Endodermal cell (in vitro differentiated cells): ENCODE measurements around the gene ZMAT1. TPM values are rescaled to one million over a fixed set of nuclear protein-coding genes. Genes with fewer than 3 reads are reported as not detected.

Experiments used
- DNase-seq: peaks from one replicate; pipeline ENCODE4 v3.0.0-alpha.2; 2017
- H3K27ac ChIP-seq: 2 replicates; pipeline ENCODE4 v1.5.1; 2013; ENCODE audit warnings: mild to moderate bottlenecking, low read depth, low read length, moderate library complexity
- H3K27me3 ChIP-seq: 2 replicates; pipeline ENCODE4 v1.6.1; 2013; ENCODE audit warnings: mild to moderate bottlenecking, low read length, moderate library complexity; ENCODE audit not compliant: insufficient read depth, control insufficient read depth, poor library complexity, severe bottlenecking
- H3K36me3 ChIP-seq: 2 replicates; pipeline ENCODE4 v1.7.0; 2013; ENCODE audit warnings: mild to moderate bottlenecking, low read length, moderate library complexity; ENCODE audit not compliant: control insufficient read depth, insufficient read depth
- H3K4me1 ChIP-seq: one replicate; pipeline ENCODE4 v1.7.0; 2013; ENCODE audit warnings: low read length; ENCODE audit not compliant: control insufficient read depth, insufficient read depth
- H3K4me3 ChIP-seq: 2 replicates; pipeline ENCODE4 v1.5.1; 2013; ENCODE audit warnings: mild to moderate bottlenecking, low read length, moderate library complexity
- H3K9ac ChIP-seq: 2 replicates; pipeline ENCODE4 v1.6.1; 2013; ENCODE audit warnings: mild to moderate bottlenecking, low read length, moderate library complexity; ENCODE audit not compliant: poor library complexity, severe bottlenecking; ENCODE audit errors: extremely low read depth
- H3K9me3 ChIP-seq: 2 replicates; pipeline ENCODE4 v1.6.1; 2013; ENCODE audit warnings: mild to moderate bottlenecking, low read length, moderate library complexity; ENCODE audit not compliant: control insufficient read depth
- H3K27ac Mint-ChIP-seq: 2 replicates; pipeline ENCODE4 v1.8.0; 2020; ENCODE audit warnings: mixed read lengths
- H3K27me3 Mint-ChIP-seq: 2 replicates; pipeline ENCODE4 v1.8.0; 2021; ENCODE audit warnings: mild to moderate bottlenecking, mixed read lengths; ENCODE audit not compliant: insufficient read depth
- H3K36me3 Mint-ChIP-seq: 2 replicates; pipeline ENCODE4 v1.8.0; 2020; ENCODE audit warnings: low read depth, mixed read lengths
- H3K4me1 Mint-ChIP-seq: 2 replicates; pipeline ENCODE4 v1.8.0; 2020; ENCODE audit warnings: mixed read lengths
- H3K4me3 Mint-ChIP-seq: 2 replicates; pipeline ENCODE4 v1.8.0; 2020; ENCODE audit warnings: mild to moderate bottlenecking, moderate library complexity, mixed read lengths
- H3K9me3 Mint-ChIP-seq: 2 replicates; pipeline ENCODE4 v1.8.0; 2020; ENCODE audit warnings: mild to moderate bottlenecking, mixed read lengths
- WGBS, 2 experiments: methylation state at CpG; one replicate each; pipeline versions ENCODE4 v1.1.5 to v1.1.7; 2013; ENCODE audit warnings: missing lambda C conversion rate in 2 of 2, mixed read lengths in 1 of 2; ENCODE audit not compliant: insufficient coverage in 1 of 2, insufficient read length in 1 of 2; 5-methylcytosine and 5-hydroxymethylcytosine counted together
- total RNA-seq, 2 donors: library from RNA; stranded (reverse); fragmentation: NEBNext Ultra II Directional in 1 of 2; extraction: Animal tissue kit (Norgen Biotek cat#: 25700) in 1 of 2; gene quantifications; 2 replicates in 1 of 2; 3 replicates in 1 of 2; pipeline ENCODE4 v1.2.1, GENCODE V29; 2021
- TF ChIP-seq, protein P1 (sequence below): fragments of 200-600 bp; sonication (generic); conservative IDR thresholded peaks from 2 replicates; pipeline ENCODE4 v1.5.0; 2021; ENCODE audit warnings: antibody characterized with exemption, mild to moderate bottlenecking

The ZMAT1 gene
- total RNA-seq, 2 donors from 2014 or later, result 6.6 to 9.0 TPM

DNA sequence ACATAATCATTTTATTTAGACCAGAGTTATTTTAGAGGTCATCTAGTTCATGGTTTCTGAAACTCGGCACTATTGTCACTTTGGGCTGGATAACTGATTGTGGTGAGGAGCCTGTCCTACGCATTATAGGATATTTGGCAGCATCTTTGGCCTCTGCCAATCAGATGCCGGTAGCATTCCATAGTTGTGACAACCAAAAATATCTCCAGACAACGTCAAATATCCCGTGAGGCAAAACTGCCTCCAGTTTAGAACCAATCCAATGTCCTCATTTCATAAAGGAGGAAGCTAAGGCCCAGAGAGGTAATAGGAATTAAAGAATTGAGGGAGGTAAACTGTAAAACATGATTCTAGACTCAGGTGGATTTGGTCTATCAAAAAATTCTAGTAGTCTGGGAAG lies 6.1 kb downstream of the ZMAT1 start:
- TF ChIP-seq, protein P1, sequence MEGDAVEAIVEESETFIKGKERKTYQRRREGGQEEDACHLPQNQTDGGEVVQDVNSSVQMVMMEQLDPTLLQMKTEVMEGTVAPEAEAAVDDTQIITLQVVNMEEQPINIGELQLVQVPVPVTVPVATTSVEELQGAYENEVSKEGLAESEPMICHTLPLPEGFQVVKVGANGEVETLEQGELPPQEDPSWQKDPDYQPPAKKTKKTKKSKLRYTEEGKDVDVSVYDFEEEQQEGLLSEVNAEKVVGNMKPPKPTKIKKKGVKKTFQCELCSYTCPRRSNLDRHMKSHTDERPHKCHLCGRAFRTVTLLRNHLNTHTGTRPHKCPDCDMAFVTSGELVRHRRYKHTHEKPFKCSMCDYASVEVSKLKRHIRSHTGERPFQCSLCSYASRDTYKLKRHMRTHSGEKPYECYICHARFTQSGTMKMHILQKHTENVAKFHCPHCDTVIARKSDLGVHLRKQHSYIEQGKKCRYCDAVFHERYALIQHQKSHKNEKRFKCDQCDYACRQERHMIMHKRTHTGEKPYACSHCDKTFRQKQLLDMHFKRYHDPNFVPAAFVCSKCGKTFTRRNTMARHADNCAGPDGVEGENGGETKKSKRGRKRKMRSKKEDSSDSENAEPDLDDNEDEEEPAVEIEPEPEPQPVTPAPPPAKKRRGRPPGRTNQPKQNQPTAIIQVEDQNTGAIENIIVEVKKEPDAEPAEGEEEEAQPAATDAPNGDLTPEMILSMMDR, result no peak
- no peak overlapping the region for H3K4me3 ChIP-seq
- no peaks in the 10 kb centered on the region for H3K36me3 ChIP-seq
- Mint-ChIP-seq H3K4me1 (no peaks in the 10 kb centered on the region), H3K4me3 (no peak overlapping the region), H3K36me3 (no peaks in the 10 kb centered on the region), H3K27me3 (no peaks in the 10 kb centered on the region), H3K27ac (no peak overlapping the region), H3K9me3 (peaks cover 15% of the 10 kb centered on the region)
- WGBS, 2 experiments, result 97% methylated on average over 3 of the region's 5 CpGs; no CpG with 5 or more reads in 1 of the 2 experiments
- no peak overlapping the region for H3K27ac ChIP-seq
- H3K27me3 ChIP-seq, result no peaks in the 10 kb centered on the region
- no peaks in the 10 kb centered on the region for H3K9me3 ChIP-seq
- no peak for DNase-seq
- no peaks in the 10 kb centered on the region for H3K4me1 ChIP-seq
- H3K9ac ChIP-seq, result no peak overlapping the region

DNA sequence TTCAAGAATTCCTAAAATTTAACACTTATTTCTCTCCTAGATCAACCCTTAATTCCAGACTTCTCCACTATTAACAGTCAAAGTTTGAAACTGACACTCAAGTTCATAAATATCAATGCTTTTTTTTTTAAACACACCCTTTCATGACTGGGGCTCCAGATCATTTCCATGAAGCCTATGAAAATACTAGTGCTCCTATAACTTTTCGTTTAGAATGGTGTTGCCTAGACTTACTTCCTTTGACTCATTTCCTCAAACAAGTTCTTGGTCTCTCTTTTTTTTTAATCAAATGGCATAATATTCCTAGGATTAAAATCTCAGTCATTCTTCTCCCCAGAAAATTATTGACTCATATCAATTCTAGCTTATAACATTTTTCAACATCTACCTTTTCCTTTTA lies 13.1 kb downstream of the ZMAT1 start:
- no peak for DNase-seq
- H3K4me1 Mint-ChIP-seq, result no peaks in the 10 kb centered on the region
- Histone ChIP-seq H3K4me3 (no peak overlapping the region), H3K27me3 (no peaks in the 10 kb centered on the region), H3K9ac (no peak overlapping the region), H3K4me1 (no peaks in the 10 kb centered on the region), H3K9me3 (no peaks in the 10 kb centered on the region), H3K36me3 (no peaks in the 10 kb centered on the region), H3K27ac (no peak overlapping the region)
- TF ChIP-seq, protein P1, result no peak
- 91 to 100% methylated on average over 1 of the region's 1 CpG for WGBS, 2 experiments
- no peak overlapping the region for H3K27ac Mint-ChIP-seq
- H3K27me3 Mint-ChIP-seq, result no peaks in the 10 kb centered on the region
- H3K36me3 Mint-ChIP-seq, result no peaks in the 10 kb centered on the region
- H3K4me3 Mint-ChIP-seq, result no peak overlapping the region
- H3K9me3 Mint-ChIP-seq, result peaks cover 54% of the 10 kb centered on the region

DNA sequence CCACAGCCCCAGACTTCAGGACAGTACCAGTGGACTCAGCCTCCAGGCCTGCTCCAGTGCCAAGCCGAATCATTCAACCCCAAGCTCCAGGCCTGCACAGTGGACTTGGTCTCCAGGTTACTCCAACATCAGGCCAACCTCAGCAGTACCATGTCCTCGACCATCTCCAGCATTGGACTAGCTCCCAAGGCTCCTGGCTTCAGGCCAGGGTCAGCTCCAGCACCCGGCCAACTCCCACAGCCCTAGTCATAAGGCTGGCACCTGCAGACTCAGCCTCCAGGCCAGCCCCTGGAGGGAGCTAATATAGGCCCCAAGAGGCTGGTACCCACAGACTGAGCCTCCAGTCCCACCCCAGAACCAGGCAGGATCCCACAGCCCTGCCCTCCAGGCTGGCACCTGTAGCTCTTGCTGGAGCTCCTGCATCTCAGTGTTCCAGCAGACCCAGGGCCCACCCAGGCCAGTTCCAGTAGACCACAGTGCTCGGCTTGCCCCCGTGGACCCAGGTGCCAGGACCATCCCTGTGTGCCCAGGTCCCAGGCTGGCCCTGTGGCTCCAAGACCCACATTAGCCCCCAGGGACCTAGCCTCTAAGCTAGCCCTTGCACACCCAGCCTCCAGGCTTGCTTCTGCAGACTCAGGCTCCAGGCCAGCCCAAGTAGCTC lies 25.6 kb downstream of the ZMAT1 start:
- WGBS, 2 experiments, result 75% methylated on average over 5 of the region's 5 CpGs; no CpG with 5 or more reads in 1 of the 2 experiments
- Mint-ChIP-seq H3K36me3 (no peaks in the 10 kb centered on the region), H3K27ac (no peak overlapping the region), H3K27me3 (no peaks in the 10 kb centered on the region), H3K4me1 (no peaks in the 10 kb centered on the region), H3K4me3 (no peak overlapping the region), H3K9me3 (peaks cover 42% of the 10 kb centered on the region)
- Histone ChIP-seq H3K27me3 (no peaks in the 10 kb centered on the region), H3K27ac (no peak overlapping the region), H3K4me1 (no peaks in the 10 kb centered on the region), H3K4me3 (no peak overlapping the region), H3K9me3 (no peaks in the 10 kb centered on the region), H3K9ac (no peak overlapping the region), H3K36me3 (no peaks in the 10 kb centered on the region)
- TF ChIP-seq, protein P1, result no peak
- DNase-seq, result no peak
